Memory B cell (primary cell): Measurements from ENCODE around the gene SYDE1.

Source experiments
- ATAC-seq: fragments of 150-1000 bp; cut with Tn5 transposase; 2 replicates; pipeline ENCODE4 v1.10.0; 2021; ENCODE audit warnings: low read depth, mild to moderate bottlenecking, moderate library complexity
- DNase-seq, 2 donors: peaks; one replicate each; pipeline ENCODE4 v3.0.0; 2022; ENCODE audit warnings: low spot score in 2 of 2
- H3K27ac Mint-ChIP-seq: one replicate; pipeline ENCODE4 v1.8.0; 2022; ENCODE audit warnings: mild to moderate bottlenecking, moderate library complexity, mixed read lengths
- H3K27me3 Mint-ChIP-seq: one replicate; pipeline ENCODE4 v1.8.0; 2022; ENCODE audit warnings: mixed read lengths
- H3K36me3 Mint-ChIP-seq: one replicate; pipeline ENCODE4 v1.8.0; 2022; ENCODE audit warnings: mild to moderate bottlenecking, mixed read lengths
- H3K4me1 Mint-ChIP-seq: one replicate; pipeline ENCODE4 v1.8.0; 2022; ENCODE audit warnings: mixed read lengths
- H3K4me3 Mint-ChIP-seq: one replicate; pipeline ENCODE4 v1.8.0; 2022; ENCODE audit warnings: mild to moderate bottlenecking, moderate library complexity, mixed read lengths
- H3K9me3 Mint-ChIP-seq: one replicate; pipeline ENCODE4 v1.8.0; 2022; ENCODE audit warnings: mixed read lengths

The SYDE1 gene

GRCh38 chr19:15156391-15156790 is 49.2 kb downstream of the SYDE1 start:
- peaks cover 3% of the 10 kb centered on the region for H3K9me3 Mint-ChIP-seq
- peaks cover 19% of the 10 kb centered on the region for H3K27me3 Mint-ChIP-seq
- no peak overlapping the region for H3K27ac Mint-ChIP-seq
- ATAC-seq = no peak
- DNase-seq = no peak
- no peak overlapping the region for H3K4me3 Mint-ChIP-seq
- H3K4me1 Mint-ChIP-seq = no peaks in the 10 kb centered on the region
- H3K36me3 Mint-ChIP-seq = peaks cover 2% of the 10 kb centered on the region

- ATAC-seq = no peak
- no peaks in the 10 kb centered on the region for H3K4me1 Mint-ChIP-seq
- H3K27me3 Mint-ChIP-seq = peaks cover 8% of the 10 kb centered on the region
- no peak overlapping the region for H3K4me3 Mint-ChIP-seq
- H3K27ac Mint-ChIP-seq = no peak overlapping the region
- H3K36me3 Mint-ChIP-seq = peaks cover 2% of the 10 kb centered on the region
- DNase-seq = no peak
- H3K9me3 Mint-ChIP-seq = peaks cover 3% of the 10 kb centered on the region
Observed at GRCh38 chr19:15159251-15159650, 52.0 kb downstream of the SYDE1 start.

GRCh38 chr19:15161028-15161984 is 54.1 kb downstream of the SYDE1 start:
- Mint-ChIP-seq H3K27me3 (peaks cover 5% of the 10 kb centered on the region), H3K4me1 (no peaks in the 10 kb centered on the region), H3K4me3 (no peak overlapping the region), H3K27ac (no peak overlapping the region), H3K36me3 (peaks cover 2% of the 10 kb centered on the region), H3K9me3 (no peaks in the 10 kb centered on the region)
- DNase-seq = no peak
- peak; percentile 51 for ATAC-seq
